GM19395 (cell line): Measurements from ENCODE around the gene PCNX3.

Experiments used
- ATAC-seq: cut with Tn5 transposase; IDR thresholded peaks from one replicate; pipeline ENCODE4 v1.9.1; 2021; ENCODE audit warnings: mild to moderate bottlenecking, moderate library complexity; ENCODE audit not compliant: unreplicated experiment

The PCNX3 gene

DNA sequence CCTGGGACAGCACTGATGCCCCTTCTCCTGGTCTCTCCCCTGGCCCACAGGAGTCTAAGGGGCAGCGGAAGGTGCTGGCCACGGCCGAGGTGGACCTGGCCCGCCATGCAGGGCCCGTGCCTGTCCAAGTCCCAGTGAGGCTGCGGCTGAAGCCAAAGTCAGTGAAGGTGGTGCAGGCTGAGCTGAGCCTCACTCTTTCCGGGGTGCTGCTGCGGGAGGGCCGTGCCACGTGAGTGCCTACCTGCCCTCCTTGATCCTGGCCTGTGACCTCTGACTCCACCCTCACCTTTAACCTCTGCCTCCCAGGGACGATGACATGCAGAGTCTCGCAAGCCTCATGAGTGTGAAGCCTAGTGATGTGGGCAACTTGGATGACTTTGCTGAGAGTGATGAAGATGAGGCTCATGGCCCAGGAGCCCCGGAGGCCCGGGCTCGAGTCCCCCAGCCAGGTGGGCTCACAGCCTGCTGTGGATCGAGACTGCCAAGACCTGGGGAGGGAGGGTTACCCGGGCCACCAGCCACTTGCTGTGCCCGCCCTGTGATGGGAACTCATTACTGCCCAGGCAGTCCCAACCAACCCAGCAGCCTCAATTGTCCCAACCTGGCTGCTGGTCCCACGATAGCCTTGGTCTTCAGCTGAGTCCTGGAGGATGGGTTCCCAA is 35.4 kb upstream of the PCNX3 start:
- no peak for ATAC-seq

DNA sequence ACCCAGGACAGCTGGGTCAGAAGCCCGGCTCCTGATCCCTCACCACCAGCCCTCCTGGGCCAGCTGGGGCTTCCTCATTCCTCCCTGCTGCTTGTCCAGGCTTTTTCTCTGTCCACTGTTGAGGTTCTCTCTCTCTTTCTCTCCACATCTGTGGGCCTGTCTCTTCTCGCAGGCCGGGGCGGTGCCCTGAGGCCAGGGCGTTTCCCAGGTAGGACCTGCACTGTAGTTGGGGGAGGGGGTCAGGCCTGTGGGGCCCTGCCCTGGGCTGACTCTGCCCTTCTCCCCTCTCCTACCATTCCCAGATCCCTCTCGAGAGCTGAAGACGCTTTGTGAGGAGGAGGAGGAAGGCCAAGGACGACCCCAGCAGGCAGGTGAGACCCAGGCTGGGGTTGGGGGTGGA is 34.8 kb upstream of the PCNX3 start:
- no peak for ATAC-seq

DNA sequence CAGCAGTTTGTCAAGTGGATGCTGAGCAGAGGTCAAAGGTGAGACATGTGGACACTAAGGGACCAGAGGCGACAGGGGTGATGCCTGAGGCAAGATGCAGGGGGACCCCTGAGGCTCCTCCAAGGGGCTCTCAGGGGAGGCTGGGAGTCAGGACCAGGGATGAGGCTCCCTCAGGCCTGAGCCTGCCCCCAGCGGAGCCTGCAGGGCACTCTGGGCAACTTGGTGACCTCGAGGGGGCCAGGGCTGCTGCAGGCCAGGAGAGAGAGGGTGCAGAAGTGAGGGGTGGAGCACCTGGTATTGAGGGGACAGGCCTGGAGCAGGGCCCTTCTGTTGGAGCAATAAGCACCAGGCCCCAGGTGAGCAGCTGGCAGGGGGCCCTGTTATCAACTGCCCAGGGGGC is 33.6 kb upstream of the PCNX3 start:
- no peak for ATAC-seq

GRCh38 chr11:65583589-65583988 is 32.0 kb upstream of the PCNX3 start:
- ATAC-seq, result no peak

DNA sequence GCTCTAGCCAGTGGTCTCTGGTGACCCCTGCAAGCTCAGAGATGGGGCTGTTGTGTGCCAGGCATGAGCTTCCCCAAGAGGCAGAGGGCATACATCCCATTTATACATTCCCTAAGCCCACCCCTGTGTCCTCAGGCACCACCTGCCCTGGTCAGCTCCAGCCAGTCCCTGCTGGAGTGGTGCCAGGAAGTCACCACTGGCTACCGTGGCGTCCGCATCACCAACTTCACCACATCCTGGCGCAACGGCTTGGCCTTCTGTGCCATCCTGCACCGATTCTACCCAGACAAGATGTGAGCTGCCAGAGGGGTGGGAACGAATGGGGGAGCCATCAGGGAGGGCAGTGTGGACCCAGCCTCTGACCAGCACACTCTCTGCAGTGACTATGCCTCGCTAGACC is 31.5 kb upstream of the PCNX3 start:
- ATAC-seq, result no peak

- no peak for ATAC-seq
Observed at GRCh38 chr11:65584723-65585171, 30.8 kb upstream of the PCNX3 start.

DNA sequence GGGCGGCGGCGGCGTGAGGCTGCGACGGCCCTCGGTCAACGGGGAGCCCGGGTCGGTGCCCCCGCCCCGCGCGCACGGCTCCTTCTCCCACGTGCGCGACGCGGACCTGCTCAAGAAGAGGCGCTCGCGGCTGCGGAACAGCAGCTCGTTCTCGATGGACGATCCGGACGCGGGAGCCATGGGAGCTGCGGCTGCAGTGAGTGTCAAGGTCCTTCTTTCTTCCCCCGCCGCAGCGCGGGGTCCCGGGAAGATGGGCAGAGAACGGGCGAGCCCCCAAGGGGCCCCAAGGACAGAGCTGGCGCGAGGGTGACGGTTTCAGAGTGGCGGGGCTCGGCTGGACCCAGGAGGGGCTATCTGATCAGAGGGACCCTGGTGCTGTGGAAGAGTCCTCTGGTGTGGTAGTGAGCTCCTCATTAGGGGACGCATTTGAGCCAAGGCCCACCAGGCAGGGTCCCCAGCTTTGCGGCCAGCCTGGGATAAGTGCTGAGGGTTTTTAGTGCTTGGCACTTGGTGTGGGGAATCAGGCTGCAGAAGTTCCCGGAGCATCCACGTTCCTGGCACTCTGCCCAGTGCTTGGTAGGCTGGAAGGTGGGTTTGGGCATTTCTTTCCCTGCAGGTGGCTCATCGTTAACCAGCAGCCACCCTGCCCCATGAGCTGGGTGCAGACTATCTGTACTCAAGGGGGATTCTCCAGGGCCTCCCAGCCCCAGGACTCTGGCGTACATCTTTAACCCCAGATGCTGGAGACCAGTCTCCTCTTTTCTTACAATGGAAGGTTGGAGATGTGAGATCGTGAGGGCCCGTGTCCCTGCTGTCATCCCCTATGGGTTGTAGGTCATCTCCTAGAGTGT is 30.0 kb upstream of the PCNX3 start:
- no peak for ATAC-seq

DNA sequence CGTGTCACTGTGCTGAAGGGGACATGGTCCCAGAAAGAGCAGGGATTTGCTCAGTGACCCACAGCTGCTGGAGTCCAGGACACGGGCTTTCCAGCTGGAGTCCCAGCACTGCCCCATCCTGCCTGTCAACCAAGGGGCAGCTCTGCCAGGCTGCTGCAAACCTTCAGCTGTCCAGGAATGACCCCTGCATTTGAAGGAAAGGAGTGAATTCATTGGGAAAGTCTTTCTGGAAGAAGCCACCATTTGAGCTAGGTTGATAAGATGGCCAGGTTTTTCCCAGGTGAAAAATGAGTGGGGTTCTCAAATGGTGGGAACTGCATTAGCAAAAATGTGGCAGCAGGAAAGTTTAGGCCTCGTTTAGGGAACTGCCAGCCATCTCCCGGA is 29.3 kb upstream of the PCNX3 start:
- ATAC-seq, result no peak

- no peak for ATAC-seq
Observed at GRCh38 chr11:65586676-65587075, 28.9 kb upstream of the PCNX3 start.

GRCh38 chr11:65588199-65589054 is 27.1 kb upstream of the PCNX3 start:
- peak; percentile 75 for ATAC-seq

- ATAC-seq, result no peak
Observed at GRCh38 chr11:65589444-65590239, 25.9 kb upstream of the PCNX3 start.

DNA sequence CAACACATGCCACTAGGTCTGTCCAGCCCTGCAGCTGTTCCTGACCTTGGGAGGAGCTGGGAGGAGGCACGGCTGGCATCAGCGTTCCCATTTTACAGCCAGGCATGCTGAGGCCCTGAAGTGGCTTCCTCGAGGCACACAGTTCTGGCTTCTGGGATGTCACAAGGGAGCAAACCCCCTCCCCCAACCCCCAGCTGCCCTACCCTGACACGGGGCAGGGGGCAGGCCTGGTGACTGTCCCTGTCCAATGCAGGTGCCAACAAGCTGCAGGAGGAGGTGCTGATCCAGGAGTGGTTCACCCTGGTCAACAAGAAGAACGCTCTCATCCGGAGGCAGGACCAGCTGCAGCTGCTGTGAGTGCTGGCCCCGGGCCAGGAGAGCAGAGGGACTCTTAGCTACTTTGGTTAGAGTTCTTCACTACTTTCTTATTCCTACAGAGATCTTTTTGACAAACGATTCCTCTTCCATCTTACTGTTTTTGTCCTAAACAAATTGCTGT is 25.3 kb upstream of the PCNX3 start:
- no peak for ATAC-seq

GRCh38 chr11:65591939-65592857 is 23.4 kb upstream of the PCNX3 start:
- ATAC-seq, result no peak

GRCh38 chr11:65592858-65593517 is 22.6 kb upstream of the PCNX3 start:
- no peak for ATAC-seq

- no peak for ATAC-seq
Observed at GRCh38 chr11:65593518-65594414, 21.8 kb upstream of the PCNX3 start.

- no peak for ATAC-seq
Observed at GRCh38 chr11:65595131-65595530, 20.4 kb upstream of the PCNX3 start.

DNA sequence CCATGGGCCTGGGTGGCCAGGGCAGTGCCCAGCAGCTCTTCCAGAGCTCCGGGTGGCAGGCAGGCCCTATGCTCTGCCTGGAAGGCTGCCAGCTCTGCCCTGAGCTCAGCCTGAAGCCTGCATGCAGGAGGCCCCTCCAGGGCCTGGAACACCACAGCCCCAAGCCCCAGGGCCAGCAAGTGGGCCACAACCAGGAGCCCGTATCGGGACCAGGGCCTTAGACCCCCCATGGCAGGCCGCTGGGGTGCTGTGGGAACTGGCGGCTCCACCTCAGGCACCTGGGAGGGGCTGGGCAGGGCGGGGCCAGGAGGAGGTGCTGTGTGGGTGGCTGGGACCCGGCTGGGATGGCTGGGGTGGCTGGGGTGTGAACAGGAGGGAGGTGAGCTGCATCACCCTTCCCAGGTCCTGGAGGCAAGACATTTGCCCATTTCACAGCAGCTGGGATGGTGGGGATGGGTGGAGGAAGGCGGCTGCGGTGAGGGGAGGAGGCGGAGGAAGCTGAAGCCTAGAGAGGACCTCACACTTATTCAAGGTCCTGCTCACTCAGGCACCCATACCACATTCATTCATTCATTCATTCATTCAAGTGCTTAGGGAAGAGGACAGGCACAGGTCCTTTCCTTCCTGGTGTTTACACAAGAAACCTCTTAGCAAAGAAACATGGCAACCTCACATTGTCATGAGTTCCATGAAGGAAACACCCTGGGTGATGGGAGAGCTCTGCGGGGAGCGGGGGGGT is 19.9 kb upstream of the PCNX3 start, which contains the start of gene KCNK7:
KCNK7 (minus strand) TSS at position 258 of the 739 bp plus-strand sequence; CDS start at position 230, 28 bp downstream.
- ATAC-seq, result no peak
